ENCODE data around the gene AP2S1.
"Not testable (repeated sequence)": the region's sequence is repeated elsewhere in the genome, so short reads cannot be mapped to it uniquely, and the experiment has no call there.

AP2S1 gene

DNA sequence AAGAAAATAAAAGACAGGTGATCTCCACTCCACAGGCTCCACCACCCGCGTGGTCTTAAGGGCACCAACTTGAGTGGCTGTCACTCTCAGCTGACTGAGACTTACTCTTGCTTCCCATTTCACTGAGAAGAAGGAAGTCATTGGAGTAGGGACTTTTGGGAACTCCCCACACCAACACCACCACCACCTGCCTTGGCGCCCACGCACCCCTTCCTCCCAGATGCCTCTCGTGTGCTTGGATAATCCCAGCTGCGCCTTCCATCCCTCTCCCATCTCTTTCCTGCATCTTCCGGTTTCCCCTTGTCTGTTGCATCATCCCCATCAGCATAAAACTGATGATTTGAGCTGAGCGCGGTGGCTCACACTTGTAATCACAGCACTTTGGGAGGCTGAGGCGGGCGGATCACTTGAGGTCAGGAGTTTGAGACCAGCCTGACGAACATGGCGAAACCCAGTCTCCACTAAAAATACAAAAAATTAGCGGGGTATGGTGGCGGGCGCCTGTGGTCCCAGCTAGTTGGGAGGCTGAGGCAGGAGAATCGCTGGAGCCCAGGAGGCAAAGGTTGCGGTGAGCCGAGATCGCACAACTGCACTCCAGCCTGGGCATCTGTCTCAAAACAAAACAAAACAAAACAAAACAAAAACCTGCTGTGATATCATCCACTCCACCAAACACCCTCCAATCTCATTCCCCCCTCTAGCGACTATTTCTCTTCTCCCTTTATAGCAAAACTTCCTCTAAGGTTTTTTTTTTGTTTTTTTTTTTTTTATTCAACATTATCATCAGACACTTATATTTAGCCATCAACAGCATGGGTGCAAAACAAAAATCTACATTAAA is 25.5 kb downstream of the AP2S1 start:
- Histone ChIP-seq H3K4me3 (ENCODE audit: low read depth, low read length) (no peak overlapping the region), H3K4me1 (ENCODE audit: control insufficient read depth, insufficient read depth, low read length) (peaks cover 9% of the 10 kb centered on the region), H3K9me3 (ENCODE audit: control insufficient read depth, insufficient read depth, low read depth, low read length) (no peaks in the 10 kb centered on the region), H3K36me3 (ENCODE audit: control insufficient read depth in 2 of 2, insufficient read depth in 1 of 2, low read length in 2 of 2) (no peaks in the 10 kb centered on the region), H3K27ac (ENCODE audit: extremely low read depth, low read depth, low read length) (no peak overlapping the region)
- ChIA-PET CTCF (interaction anchor here (0.6 to 1.9 kb wide), 3 partner anchors 16 to 369 kb away, joined by 3 to 6 read pairs (median 4); no protein-coding TSS in a partner anchor), POLR2A (interaction anchor here (0.6 to 1.1 kb wide), 2 partner anchors 37 to 143 kb away, joined by 3 to 4 read pairs; partner anchors contain the start of gene SLC1A5)
- peak; percentile 38 for TF ChIP-seq ZNF654 (tag by site-specific recombination; IDR thresholded peaks at IDR 0.05; ENCODE audit: low read depth)
- peak; percentile 23; the same call in 1 of the 2 replicates for TF ChIP-seq PRDM1 (tag by site-specific recombination; IDR thresholded peaks at IDR 0.05)
- TF ChIP-seq ZNF660 (tag by site-specific recombination; IDR thresholded peaks at IDR 0.05): no peak

- POLR2A ChIA-PET: interaction anchor here (0.6 to 3.8 kb wide), 5 partner anchors 17 to 341 kb away, joined by 3 to 44 read pairs (median 3); partner anchors contain the start of gene SLC1A5
- CTCF ChIA-PET: interaction anchor here (0.9 kb wide), 2 partner anchors 17 to 20 kb away, joined by 3 read pairs; no protein-coding TSS in a partner anchor
These were observed 27.6 kb downstream of the AP2S1 start for GRCh38 chr19:46823049-46823448.

GRCh38 chr19:46822410-46822787 is 28.2 kb downstream of the AP2S1 start:
- CTCF ChIA-PET: interaction anchor here (0.6 to 0.9 kb wide), 3 partner anchors 18 to 28 kb away, joined by 3 read pairs; no protein-coding TSS in a partner anchor
- not testable (repeated sequence) for H3K4me1 ChIP-seq (ENCODE audit: control insufficient read depth, insufficient read depth, low read length); H3K4me3 ChIP-seq (ENCODE audit: low read depth, low read length); H3K9me3 ChIP-seq (ENCODE audit: control insufficient read depth, insufficient read depth, low read depth, low read length); H3K36me3 ChIP-seq (ENCODE audit: control insufficient read depth in 2 of 2, insufficient read depth in 1 of 2, low read length in 2 of 2); H3K27ac ChIP-seq (ENCODE audit: extremely low read depth, low read depth, low read length)
- POLR2A ChIA-PET: interaction anchor here (1.1 to 3.8 kb wide), 3 partner anchors 18 to 37 kb away, joined by 3 to 44 read pairs (median 3); partner anchors contain the start of gene SLC1A5

More at GRCh38 chr19:46823049-46823448, 27.6 kb downstream of the AP2S1 start:
- Histone ChIP-seq H3K4me3 (ENCODE audit: low read depth, low read length) (no peak overlapping the region), H3K4me1 (ENCODE audit: control insufficient read depth, insufficient read depth, low read length) (peaks cover 9% of the 10 kb centered on the region), H3K27ac (ENCODE audit: extremely low read depth, low read depth, low read length) (no peak overlapping the region), H3K36me3 (ENCODE audit: control insufficient read depth in 2 of 2, insufficient read depth in 1 of 2, low read length in 2 of 2) (no peaks in the 10 kb centered on the region), H3K9me3 (ENCODE audit: control insufficient read depth, insufficient read depth, low read depth, low read length) (no peaks in the 10 kb centered on the region)
- TF ChIP-seq ZNF433 (tag by site-specific recombination; IDR thresholded peaks at IDR 0.05; ENCODE audit: low read depth) (no peak), KLF10 (tag by site-specific recombination; IDR thresholded peaks at IDR 0.05) (no peak), ZNF311 (tag by site-specific recombination; IDR thresholded peaks at IDR 0.05; ENCODE audit: borderline replicate concordance) (no peak), FEZF1 (tag by site-specific recombination; IDR thresholded peaks at IDR 0.05) (no peak), ZSCAN16 (tag by site-specific recombination; IDR thresholded peaks at IDR 0.05) (no peak), ZNF239 (tag by site-specific recombination; IDR thresholded peaks at IDR 0.05) (no peak), ZNF621 (tag by site-specific recombination; IDR thresholded peaks at IDR 0.05) (no peak), SP2 (tag by site-specific recombination; IDR thresholded peaks at IDR 0.05) (no peak), ZNF202 (tag by site-specific recombination; IDR thresholded peaks at IDR 0.05; ENCODE audit: borderline replicate concordance) (no peak), ZFP41 (tag by site-specific recombination; IDR thresholded peaks at IDR 0.05; ENCODE audit: borderline replicate concordance) (no peak), ZNF114 (tag by site-specific recombination; IDR thresholded peaks at IDR 0.05) (no peak), ZNF133 (tag by site-specific recombination; IDR thresholded peaks at IDR 0.05) (no peak)
- TF ChIP-seq, protein P1, sequence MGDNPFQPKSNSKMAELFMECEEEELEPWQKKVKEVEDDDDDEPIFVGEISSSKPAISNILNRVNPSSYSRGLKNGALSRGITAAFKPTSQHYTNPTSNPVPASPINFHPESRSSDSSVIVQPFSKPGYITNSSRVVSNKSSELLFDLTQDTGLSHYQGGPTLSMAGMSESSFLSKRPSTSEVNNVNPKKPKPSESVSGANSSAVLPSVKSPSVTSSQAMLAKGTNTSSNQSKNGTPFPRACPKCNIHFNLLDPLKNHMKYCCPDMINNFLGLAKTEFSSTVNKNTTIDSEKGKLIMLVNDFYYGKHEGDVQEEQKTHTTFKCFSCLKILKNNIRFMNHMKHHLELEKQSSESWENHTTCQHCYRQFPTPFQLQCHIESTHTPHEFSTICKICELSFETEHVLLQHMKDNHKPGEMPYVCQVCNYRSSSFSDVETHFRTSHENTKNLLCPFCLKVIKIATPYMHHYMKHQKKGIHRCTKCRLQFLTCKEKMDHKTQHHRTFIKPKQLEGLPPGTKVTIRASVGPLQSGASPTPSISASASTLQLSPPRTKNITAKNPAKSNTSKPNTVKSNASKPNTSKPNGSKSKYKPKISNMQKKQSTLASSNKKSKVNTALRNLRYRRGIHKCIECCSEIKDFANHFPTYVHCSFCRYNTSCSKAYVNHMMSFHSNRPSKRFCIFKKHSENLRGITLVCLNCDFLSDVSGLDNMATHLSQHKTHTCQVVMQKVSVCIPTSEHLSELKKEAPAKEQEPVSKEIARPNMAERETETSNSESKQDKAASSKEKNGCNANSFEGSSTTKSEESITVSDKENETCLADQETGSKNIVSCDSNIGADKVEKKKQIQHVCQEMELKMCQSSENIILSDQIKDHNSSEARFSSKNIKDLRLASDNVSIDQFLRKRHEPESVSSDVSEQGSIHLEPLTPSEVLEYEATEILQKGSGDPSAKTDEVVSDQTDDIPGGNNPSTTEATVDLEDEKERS (tag by site-specific recombination; IDR thresholded peaks at IDR 0.05): no peak
- TF ChIP-seq, protein P2, sequence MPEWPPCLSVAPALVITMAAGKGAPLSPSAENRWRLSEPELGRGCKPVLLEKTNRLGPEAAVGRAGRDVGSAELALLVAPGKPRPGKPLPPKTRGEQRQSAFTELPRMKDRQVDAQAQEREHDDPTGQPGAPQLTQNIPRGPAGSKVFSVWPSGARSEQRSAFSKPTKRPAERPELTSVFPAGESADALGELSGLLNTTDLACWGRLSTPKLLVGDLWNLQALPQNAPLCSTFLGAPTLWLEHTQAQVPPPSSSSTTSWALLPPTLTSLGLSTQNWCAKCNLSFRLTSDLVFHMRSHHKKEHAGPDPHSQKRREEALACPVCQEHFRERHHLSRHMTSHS (tag by site-specific recombination; IDR thresholded peaks at IDR 0.05): no peak

Measured in HEK293 (cell line).